TTC549 (cell line): ENCODE results near the gene CRYGB.

Experiments
- FAIRE-seq: peaks from 2 replicates; lab custom pipeline; 2012; peaks lifted over from hg19 to GRCh38; lab: Jason Lieb, UNC

Gene CRYGB

DNA sequence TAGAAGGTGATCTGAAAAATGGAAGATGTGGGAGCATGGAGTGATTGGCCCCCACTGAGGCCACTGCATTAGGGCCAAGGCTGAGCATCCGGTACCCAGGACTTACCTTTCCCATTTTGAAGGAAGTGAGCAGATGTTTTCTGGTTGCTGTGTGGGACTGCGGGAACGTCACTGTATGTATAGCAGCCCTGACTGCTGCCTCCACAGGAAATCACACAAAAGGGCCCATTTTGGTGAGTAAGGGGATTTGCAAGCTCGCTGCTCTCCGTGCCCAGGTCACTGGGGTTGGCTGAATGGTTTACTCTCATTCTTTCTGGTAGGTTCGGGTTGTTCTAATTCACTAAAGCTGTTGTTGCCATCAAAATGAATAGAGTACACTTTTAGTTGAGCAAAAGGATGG lies at the start of gene CRYGB:
Gene CRYGB (minus strand): TSS at position 153 of the 400 bp plus-strand sequence. CDS start 38 bp downstream, at position 115.
- FAIRE-seq: no peak

GRCh38 chr2:208195531-208195930 lies 49.6 kb upstream of the CRYGB start:
- no peak for FAIRE-seq

DNA sequence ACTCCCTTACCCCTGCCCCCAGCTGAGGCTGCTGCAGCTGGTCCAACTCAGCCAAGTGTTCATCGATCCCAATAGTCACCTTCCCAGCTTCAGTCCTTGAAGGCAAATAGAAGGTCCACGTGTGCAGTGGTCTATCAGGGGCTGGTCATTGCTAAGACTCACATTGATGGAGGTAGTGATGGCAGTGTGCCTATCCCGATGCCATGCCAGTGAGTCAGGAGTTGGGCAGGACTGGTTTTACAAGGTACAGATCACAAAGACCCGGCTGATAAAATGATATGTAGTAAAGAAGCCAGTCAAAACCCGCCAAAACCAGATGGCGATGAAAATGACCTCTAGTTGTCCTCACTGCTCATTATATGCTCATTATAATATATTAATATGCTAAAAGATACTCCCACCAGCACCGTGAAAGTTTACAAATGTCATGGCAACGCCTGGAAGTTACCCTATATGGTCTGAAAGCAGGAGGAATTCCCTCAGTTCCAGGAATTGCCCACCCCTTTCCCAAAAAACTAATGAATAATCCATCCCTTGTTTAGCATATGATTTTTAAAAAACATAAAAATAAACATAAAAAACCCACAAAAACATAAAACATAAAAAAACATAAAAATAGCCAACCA lies 46.8 kb upstream of the CRYGB start:
- no peak for FAIRE-seq

DNA sequence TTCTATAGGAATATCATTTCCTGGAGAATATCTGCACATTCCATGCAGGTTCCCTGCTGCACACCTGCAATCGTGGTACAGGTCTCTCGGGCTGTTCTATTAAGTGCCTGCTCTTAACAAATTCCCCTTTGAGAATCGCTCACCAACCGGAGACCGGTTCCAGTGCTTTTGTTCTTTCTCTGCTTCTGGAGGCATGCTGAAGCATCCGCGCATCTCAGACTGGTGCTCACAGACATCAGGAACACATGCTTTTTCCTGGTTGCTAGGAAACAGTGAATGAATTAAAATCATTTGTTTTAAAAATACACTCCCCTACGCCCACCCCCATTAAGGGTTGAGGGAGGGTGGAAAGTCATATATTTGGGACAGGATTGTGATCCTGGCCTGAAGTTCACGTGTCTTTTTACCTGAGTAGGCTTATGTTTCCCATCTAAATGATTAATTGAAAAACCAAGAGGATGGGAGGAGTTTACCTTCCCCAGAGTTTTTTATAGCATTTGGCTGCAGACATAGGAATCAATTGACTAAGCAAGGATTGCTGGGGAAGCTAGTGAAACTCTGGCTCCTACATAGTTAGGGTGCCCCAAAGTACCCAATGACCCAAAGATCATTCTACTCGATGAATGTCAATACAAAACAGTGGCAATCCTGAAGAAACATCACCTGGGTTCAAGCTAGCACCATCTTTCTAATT lies 44.0 kb upstream of the CRYGB start, which contains the start of gene C2orf80:
Gene C2orf80 (minus strand): TSS at position 221 of the 694 bp plus-strand sequence. CDS start 3,044 bp downstream, outside the sequence.
- no peak for FAIRE-seq

GRCh38 chr2:208189069-208189809 lies 43.3 kb upstream of the CRYGB start:
- FAIRE-seq: no peak

GRCh38 chr2:208186893-208187292 lies 40.9 kb upstream of the CRYGB start:
- FAIRE-seq: no peak

DNA sequence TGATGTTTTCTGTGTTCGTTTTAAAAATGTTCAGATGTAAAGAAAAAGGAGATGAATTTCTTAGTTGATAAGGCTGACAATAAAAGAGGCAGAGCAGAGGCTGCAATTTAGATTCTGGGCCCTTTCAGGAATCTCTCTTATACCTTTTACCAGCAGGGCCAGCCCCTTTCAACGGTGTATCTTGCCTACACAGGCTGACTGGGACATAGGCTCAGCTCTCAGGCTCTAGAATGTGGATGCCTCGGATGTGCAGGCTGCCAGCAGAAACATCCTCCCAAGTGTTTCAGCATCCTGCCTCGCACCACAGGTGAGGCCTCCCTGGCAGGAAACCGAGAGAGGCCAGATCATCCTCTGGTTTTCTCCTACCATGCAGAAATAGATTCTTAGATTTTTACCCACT lies 40.5 kb upstream of the CRYGB start:
- no peak for FAIRE-seq

DNA sequence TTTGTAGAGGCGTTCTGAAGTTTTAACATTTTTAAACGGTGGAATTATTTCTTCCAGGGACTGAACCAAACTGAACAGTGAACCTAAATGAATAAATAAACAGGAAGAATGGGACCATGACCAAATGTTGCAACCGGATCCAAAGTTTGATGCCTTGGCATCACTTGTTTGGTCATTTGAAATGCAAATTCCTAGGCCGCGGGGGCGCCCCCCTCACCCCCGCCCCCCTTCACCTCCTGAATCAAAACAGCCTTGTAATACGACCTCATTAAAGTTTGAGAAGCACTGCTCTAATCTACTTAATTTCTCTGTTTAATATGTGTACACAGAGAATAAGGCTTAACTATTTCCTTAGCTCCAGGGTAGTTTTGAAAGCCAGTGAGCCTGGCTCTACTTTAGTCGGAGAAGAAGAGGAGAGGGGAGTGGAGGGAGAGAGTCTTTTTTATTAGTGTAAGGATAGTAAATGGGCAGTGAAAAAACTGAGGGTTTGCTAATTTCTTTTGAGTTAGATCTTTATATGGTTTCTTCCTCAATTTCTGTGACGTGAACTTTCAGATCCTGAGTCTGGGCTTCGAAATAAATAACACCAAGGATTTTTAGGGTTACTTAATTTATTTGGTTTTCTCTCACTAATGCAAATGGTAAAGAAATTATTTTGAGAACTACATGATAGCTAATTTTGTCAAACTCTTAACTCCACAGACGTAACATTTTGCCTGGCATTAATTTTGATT lies 38.2 kb upstream of the CRYGB start:
- no peak for FAIRE-seq

- FAIRE-seq: no peak
Observed at GRCh38 chr2:208183526-208183925, 37.6 kb upstream of the CRYGB start.

- FAIRE-seq: no peak
Observed at GRCh38 chr2:208182835-208183234, 36.9 kb upstream of the CRYGB start.

DNA sequence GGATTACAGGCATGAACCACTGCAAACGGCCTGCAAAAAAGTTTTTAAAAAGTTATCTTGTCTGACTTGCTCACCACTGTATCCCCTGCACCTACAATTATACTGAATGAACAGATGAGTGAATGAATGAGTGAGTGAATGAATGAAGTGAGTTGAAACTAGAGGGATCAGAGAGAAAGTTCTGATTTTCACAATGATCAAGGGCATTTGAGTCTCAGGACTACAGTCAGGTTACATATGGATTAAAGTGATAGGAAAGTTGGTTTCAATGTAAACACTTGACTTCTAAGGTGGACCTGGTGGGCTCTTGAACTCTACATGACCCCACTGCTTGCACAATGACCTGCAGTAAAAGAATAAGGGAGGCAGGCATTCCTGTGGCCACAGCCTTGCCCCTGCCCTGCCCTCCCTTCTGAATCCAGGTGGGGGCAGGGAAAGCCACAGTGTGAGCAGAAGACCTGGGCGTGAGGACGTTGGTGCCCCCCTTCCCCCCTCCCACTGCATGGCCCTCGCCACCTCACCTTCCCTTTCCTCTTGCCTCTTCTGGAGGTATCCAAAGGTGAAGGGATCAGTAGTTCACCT lies 33.2 kb upstream of the CRYGB start:
- FAIRE-seq: no peak

GRCh38 chr2:208175840-208176153 lies 29.8 kb upstream of the CRYGB start:
- no peak for FAIRE-seq

DNA sequence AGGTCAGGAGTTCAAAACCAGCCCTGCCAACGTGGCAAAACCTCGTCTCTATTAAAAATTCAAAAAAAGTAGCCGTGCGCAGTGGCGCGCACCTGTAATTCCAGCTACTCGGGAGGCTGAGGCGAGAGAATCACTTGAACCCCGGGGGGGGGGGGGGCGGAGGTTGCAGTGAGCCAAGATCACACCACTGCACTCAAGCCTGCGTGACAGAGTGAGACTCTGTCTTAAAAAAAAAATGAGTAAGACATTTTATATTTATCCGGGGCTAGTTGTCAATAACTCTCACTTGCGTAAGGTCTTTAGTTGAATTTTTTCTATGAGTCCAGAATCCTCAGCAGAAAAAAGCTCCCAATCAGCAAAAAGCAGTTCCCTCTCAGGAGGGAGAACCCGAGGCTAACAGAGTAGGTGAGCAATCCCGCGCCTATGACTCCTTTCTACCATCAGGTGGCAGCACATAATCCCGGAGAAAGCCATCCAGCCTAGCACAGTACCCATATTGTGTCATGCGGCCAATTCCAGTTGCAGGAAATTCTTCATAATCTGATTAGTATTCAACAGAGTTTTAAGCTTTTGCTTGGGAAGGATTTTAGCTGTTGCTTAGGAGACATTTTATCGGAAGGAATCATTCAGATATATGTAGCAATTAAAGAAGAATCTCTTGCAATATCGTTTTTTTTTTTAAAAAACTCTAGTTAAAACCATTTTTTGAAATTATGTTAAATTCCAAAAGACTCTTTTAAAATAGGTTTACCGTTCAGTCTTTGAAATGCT lies 29.3 kb upstream of the CRYGB start:
- FAIRE-seq: peak; percentile 78

- FAIRE-seq: no peak
Observed at GRCh38 chr2:208174144-208174543, 28.2 kb upstream of the CRYGB start.

DNA sequence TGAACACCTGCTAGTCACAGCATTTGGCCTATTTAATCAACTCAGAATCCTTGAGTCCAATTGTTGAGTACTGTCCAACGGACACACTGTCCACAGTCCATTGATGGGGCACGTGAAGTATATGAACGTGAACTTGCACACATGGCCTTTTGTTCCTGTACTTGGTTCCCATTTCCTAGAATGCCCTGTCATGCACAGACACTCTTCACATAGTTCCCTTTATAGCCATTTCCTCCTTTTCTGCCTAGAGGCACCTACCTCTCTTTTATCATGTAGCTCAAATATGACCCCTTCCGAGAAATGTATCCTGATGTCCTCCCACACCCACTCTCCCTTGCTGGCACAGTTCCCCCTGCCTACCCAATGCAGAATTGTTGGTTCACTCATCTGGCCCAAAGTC lies 26.2 kb upstream of the CRYGB start:
- no peak for FAIRE-seq

DNA sequence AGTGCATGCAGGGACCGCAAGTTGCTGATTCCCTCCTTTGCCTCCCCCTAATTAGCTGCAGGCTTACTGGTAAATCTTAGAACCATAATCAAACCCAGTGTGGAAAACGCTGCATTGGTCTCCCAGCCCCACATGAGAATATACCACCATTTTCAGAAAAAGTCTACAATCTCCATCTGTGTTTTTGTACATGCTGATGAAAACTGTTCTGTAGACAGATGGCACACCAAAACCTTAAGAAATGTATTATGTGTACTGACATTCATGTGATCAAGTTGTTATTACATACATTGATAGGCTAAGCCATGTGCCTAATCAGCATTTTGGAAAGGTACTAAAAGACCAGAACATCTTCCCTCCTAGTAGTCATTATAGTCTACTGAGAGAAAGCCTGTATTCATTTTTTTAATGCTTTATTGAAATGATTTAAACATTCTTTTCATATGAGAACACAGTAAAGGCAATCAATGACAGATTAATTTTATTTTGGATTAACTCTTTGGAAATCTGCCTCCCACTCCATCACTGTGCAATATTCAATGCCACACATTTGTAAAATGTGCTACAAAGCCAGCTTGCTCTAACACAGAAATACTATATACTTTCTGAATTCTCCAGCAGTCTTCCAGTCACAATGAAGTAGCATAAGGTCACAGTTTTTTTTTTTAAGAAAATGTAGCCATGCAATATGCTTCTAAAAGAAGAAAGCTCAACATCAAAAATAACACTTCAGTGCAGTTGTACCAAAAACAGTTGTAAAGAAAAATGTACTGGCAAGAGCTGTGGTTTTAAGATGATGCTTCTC lies 19.2 kb upstream of the CRYGB start:
- no peak for FAIRE-seq

GRCh38 chr2:208163489-208163888 lies 17.5 kb upstream of the CRYGB start, which contains the start of gene CRYGA:
Gene CRYGA, minus strand, starts transcription at chr2:208163589. Its CDS starts 33 bp downstream, at chr2:208163556.
- FAIRE-seq: no peak

- FAIRE-seq: no peak
Observed at GRCh38 chr2:208156439-208156838, 10.5 kb upstream of the CRYGB start.

DNA sequence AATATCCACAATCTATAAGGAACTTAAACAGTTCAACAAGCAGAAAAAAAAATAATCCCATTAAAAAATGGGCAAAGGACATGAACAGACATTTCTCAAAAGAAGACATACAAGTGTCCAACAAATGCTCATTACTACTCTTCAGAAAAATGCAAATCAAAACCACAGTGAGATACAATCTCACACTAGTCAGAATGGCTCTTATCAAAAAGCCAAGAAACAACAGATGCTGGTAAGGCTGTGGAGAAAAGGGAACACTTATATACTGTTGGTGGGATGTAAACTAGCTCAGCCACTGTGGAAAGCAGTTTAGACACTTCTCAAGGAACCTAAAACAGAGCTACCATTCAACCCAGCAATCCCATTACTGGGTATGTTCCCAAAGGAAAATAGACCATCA lies 7.2 kb upstream of the CRYGB start:
- FAIRE-seq: no peak

DNA sequence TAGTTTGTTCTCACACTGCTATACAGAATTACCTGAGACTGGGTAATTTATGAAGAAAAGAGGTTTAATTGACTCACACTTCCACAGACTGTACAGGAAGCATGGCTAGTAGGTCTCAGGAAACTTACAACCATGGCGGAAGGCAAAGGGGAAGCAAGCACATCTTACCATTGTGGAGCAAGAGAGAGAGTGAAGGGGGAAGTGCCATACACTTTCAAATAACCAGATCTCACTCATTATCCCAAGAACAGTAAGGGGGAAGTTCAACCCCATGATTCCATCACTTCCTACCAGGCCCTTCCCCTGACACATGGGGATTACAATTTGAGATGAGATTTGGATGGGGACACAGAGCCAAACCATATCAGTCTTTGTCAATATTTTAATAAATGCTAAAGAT lies 5.0 kb upstream of the CRYGB start:
- no peak for FAIRE-seq

DNA sequence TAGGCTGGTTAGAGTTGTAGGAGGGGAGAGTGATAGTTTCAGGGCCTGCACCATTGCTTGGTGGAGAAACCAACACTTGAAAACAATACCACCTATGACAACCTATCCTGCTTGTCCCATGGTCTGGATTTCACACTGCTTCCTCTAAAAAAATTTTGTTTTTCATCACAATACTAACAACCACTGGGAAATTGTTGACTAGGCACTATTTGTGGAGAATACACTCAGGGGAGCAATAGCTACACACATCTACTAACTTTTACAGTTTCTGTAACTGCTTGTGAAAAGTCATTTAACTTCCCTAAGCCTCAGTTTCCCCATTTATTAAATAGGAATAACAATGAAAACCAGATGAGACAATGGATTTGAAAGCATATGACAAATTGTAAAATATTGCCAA lies 4.1 kb upstream of the CRYGB start:
- FAIRE-seq: no peak
